Ishikawa (cell line): Measurements from ENCODE around the gene CD248.

Source experiments
- EP300 ChIP-seq: IDR thresholded peaks from 2 replicates; pipeline ENCODE4 v1.6.1; 2012; ENCODE audit warnings: borderline replicate concordance
- FOXM1 ChIP-seq: IDR thresholded peaks from 2 replicates; pipeline ENCODE4 v1.6.1; 2012; ENCODE audit warnings: low read depth, borderline replicate concordance
- MAX ChIP-seq: IDR thresholded peaks from 2 replicates; pipeline ENCODE4 v1.6.1; 2012
- RAD21 ChIP-seq: IDR thresholded peaks from 2 replicates; pipeline ENCODE4 v1.6.1; 2012; ENCODE audit warnings: low read depth
- REST ChIP-seq: IDR thresholded peaks from 2 replicates; pipeline ENCODE4 v1.6.1; 2012; ENCODE audit warnings: low read depth, mild to moderate bottlenecking
- TAF1 ChIP-seq: IDR thresholded peaks from 2 replicates; pipeline ENCODE4 v1.6.1; 2012; ENCODE audit warnings: low read depth, mild to moderate bottlenecking
- YY1 ChIP-seq: IDR thresholded peaks from 2 replicates; pipeline ENCODE4 v1.6.1; 2012; ENCODE audit warnings: low read depth

DNA sequence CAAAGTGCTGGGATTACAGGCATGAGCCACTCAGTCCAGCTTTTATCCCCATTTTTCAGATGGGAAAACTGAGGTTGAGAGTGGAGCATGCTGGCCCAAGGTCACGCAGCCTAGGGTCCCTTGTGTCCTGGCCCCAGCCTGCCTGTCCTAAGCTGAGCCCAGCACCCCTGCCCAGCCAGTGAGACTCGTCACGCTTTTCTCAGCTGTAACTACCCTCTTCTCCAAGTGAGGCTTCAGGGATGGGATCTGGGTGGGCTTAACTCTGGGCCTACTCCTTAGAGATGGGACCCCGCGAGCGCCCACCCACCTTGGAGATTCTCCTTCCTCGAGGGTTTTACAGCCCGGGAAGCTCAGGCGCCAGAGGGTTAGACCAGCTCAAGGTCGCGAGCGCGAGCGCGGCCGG, 25.5 kb downstream of the CD248 start:
- TF ChIP-seq RAD21 (no peak), EP300 (no peak), MAX (no peak), FOXM1 (no peak), YY1 (no peak), TAF1 (no peak), REST (no peak)
